Left lung (tissue), 10 donors: ENCODE measurements around the gene NOL4L. TPM values are rescaled to one million over a fixed set of nuclear protein-coding genes. Genes with fewer than 3 reads are reported as not detected.

Source experiments
- ATAC-seq: fragments of 200-7000 bp; cut with Tn5 transposase; one replicate; pipeline ENCODE4 v1.9.1; 2020; ENCODE audit warnings: moderate library complexity
- DNase-seq, 4 donors: peaks; one replicate each; pipeline ENCODE4 v3.0.0-alpha.2; 2013 to 2020
- H3K27ac ChIP-seq, 2 donors: fragments of 200-600 bp; sonication (generic) in 1 of 2; one replicate each; pipeline versions ENCODE4 v1.5.0 to v1.8.0; 2020 to 2021
- H3K27me3 ChIP-seq, 2 donors: fragments of 200-600 bp; sonication (generic) in 1 of 2; one replicate each; pipeline versions ENCODE4 v1.5.0 to v1.8.0; 2020 to 2021
- H3K36me3 ChIP-seq, 2 donors: fragments of 200-600 bp; sonication (generic) in 1 of 2; one replicate each; pipeline versions ENCODE4 v1.5.0 to v1.8.0; 2020 to 2021
- H3K4me1 ChIP-seq, 2 donors: fragments of 200-600 bp; one replicate each; pipeline ENCODE4 v1.8.0; 2021
- H3K4me3 ChIP-seq, 2 donors: fragments of 200-600 bp; sonication (generic) in 1 of 2; one replicate each; pipeline versions ENCODE4 v1.5.0 to v1.8.0; 2020 to 2021; ENCODE audit warnings: mild to moderate bottlenecking in 1 of 2
- H3K9me3 ChIP-seq, 2 donors: fragments of 200-600 bp; sonication (generic) in 1 of 2; one replicate each; pipeline versions ENCODE4 v1.5.0 to v1.8.0; 2020 to 2021
- CTCF ChIP-seq, 2 donors: fragments of 200-600 bp; sonication (generic) in 1 of 2; IDR thresholded peaks; one replicate each; pipeline versions ENCODE4 v1.5.0 to v1.8.0; 2021; ENCODE audit warnings: antibody characterized with exemption in 2 of 2
- intact Hi-C, 2 donors: fragments of 100-400 bp; cut with DNase I; formaldehyde crosslinking; loops; one replicate each; pipeline versions ENCODE4 v1.11.2 to v1.14.2; 2022
- polyA plus RNA-seq, 6 donors: library from polyadenylated mRNA; unstranded; fragments of 120-200 nt; gene quantifications; one replicate each; pipeline ENCODE4 v1.2.1, GENCODE V29; 2013; ENCODE audit not compliant: insufficient read length in 6 of 6
- total RNA-seq, 2 donors: library from RNA; stranded (reverse); fragmentation: NEBNext Ultra II Directional; extraction: Animal tissue kit (Norgen Biotek cat#: 25700); gene quantifications; one replicate each; pipeline ENCODE4 v1.2.1, GENCODE V29; 2021
- donor health status: DM: no; HTN: yes; CAD: no.
- donor health status: DM: no; HTN: no; CAD: no.

Gene NOL4L
- total and polyA plus RNA-seq, 8 donors = 16.7 to 49.0 (median 40.7) TPM

- Histone ChIP-seq H3K36me3 (no peaks in the 10 kb centered on the region), H3K27me3 (peaks cover 0 to 14% of the 10 kb centered on the region in 2 donors), H3K27ac (no peak overlapping the region), H3K9me3 (no peaks in the 10 kb centered on the region), H3K4me1 (no peaks in the 10 kb centered on the region), H3K4me3 (no peak overlapping the region)
- no peak for TF ChIP-seq CTCF (IDR thresholded peaks at IDR 0.05)
- peak in 1 of 4 donors; percentile 37 for DNase-seq
- intact Hi-C loops = no loop called here
- ATAC-seq = no peak
Observed at GRCh38 chr20:32610472-32611218, 25.5 kb upstream of the NOL4L start.

DNA sequence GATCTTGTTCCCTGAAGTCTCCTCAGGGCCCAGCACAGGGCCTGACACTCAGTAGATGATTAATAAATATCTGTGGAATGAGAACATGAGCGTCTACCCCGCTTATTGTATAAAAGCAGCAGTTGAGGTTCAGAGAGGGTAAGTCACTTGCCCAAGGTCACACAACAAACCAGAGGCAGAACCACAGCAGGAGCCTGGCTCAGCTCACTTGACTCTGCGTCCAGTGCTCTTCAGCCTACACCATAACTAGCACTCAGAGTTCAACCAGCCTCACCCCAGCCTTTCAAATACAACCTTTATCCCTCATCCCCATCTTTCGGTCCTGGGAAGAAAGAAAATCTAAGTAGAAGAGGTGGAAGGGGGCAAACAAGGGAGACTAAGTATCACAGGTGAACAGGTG, 24.9 kb upstream of the NOL4L start:
- Histone ChIP-seq H3K4me3 (no peak overlapping the region), H3K9me3 (no peaks in the 10 kb centered on the region), H3K36me3 (no peaks in the 10 kb centered on the region), H3K4me1 (no peaks in the 10 kb centered on the region), H3K27me3 (peaks cover 0 to 14% of the 10 kb centered on the region in 2 donors), H3K27ac (no peak overlapping the region)
- intact Hi-C loops = no loop called here
- ATAC-seq (no peak), DNase-seq (no peak)
- no peak for TF ChIP-seq CTCF (IDR thresholded peaks at IDR 0.05)

- DNase-seq (no peak), ATAC-seq (no peak)
- Histone ChIP-seq H3K4me1 (no peaks in the 10 kb centered on the region), H3K36me3 (no peaks in the 10 kb centered on the region), H3K4me3 (no peak overlapping the region), H3K27me3 (peaks cover 0 to 14% of the 10 kb centered on the region in 2 donors), H3K27ac (no peak overlapping the region), H3K9me3 (no peaks in the 10 kb centered on the region)
- intact Hi-C loops = no loop called here
- TF ChIP-seq CTCF (IDR thresholded peaks at IDR 0.05) = no peak
Observed at GRCh38 chr20:32609111-32609773, 24.1 kb upstream of the NOL4L start.

DNA sequence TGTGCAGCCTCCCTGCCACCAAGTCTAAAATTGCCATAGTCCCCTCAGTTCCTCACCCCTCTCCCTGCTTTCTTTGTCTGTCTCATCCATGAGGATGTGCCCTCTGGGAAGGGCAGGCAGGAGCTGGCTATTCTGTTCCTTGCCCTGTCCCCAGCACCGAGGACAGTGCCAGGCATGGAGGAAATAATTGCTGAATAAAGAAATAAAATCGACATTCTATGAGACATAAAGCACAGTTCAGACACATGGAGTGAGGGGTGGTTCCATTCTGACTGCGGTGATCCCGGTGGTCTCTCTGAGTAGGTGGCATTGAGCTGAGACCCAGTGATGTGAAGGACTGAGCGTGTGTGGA, 23.5 kb upstream of the NOL4L start:
- Histone ChIP-seq H3K4me1 (no peaks in the 10 kb centered on the region), H3K36me3 (no peaks in the 10 kb centered on the region), H3K9me3 (no peaks in the 10 kb centered on the region), H3K27ac (no peak overlapping the region), H3K4me3 (no peak overlapping the region), H3K27me3 (peaks cover 0 to 14% of the 10 kb centered on the region in 2 donors)
- ATAC-seq = no peak
- no peak for DNase-seq
- intact Hi-C loops = no loop called here
- TF ChIP-seq CTCF (IDR thresholded peaks at IDR 0.05) = no peak
